Thyroid gland (tissue), 4 donors: Measurements from ENCODE around the gene C11orf58. TPM values are rescaled to one million over a fixed set of nuclear protein-coding genes. Genes with fewer than 3 reads are reported as not detected.

Experiments
- DNase-seq, 2 donors: peaks; one replicate each; pipeline ENCODE4 v3.0.0-alpha.2; 2019
- H3K27ac ChIP-seq, 3 donors: fragments of 200-600 bp; sonication (generic); 1 replicate in 2 of 3; 2 replicates in 1 of 3; pipeline ENCODE4 v1.5.1; 2016 to 2019; ENCODE audit warnings: mild to moderate bottlenecking in 1 of 3, moderate library complexity in 1 of 3
- H3K27me3 ChIP-seq: fragments of 200-600 bp; sonication (generic); one replicate; pipeline ENCODE4 v1.5.1; 2019
- H3K36me3 ChIP-seq, 2 donors: fragments of 200-600 bp; sonication (generic); one replicate each; pipeline ENCODE4 v1.5.1; 2016 to 2019
- H3K4me1 ChIP-seq, 2 donors: fragments of 200-600 bp; sonication (generic); one replicate each; pipeline ENCODE4 v1.5.1; 2017 to 2019
- H3K4me3 ChIP-seq, 3 donors: fragments of 200-600 bp; sonication (generic); replicated peaks in 1 of 3; 1 replicate in 2 of 3; 2 replicates in 1 of 3; pipeline ENCODE4 v1.5.1; 2016; ENCODE audit warnings: mild to moderate bottlenecking in 1 of 3
- H3K9me3 ChIP-seq: fragments of 200-600 bp; sonication (generic); one replicate; pipeline ENCODE4 v1.5.1; 2017
- POLR2A ChIP-seq, 2 donors: fragments of 450-650 bp; IDR thresholded peaks; one replicate each; pipeline ENCODE4 v1.6.1; 2017; ENCODE audit warnings: antibody characterized with exemption in 2 of 2, mild to moderate bottlenecking in 2 of 2, moderate library complexity in 1 of 2
- WGBS, 2 donors: methylation state at CpG; one replicate each; pipeline ENCODE4 v1.1.5; 2017; 5-methylcytosine and 5-hydroxymethylcytosine counted together
- intact Hi-C: fragments of 100-400 bp; cut with DNase I; formaldehyde crosslinking; loops from one replicate; pipeline ENCODE4 v1.15.1; 2023
- total RNA-seq, 4 donors: library from RNA; depleted of rRNA; stranded (reverse); fragments of >200 nt; gene quantifications; one replicate each; pipeline ENCODE4 v1.2.3, GENCODE V29; 2016
- TF ChIP-seq, protein P1 (sequence below), 6 experiments: fragments of 200-600 bp in 3 of 6; fragments of 450-650 bp in 3 of 6; sonication (generic) in 3 of 6; IDR thresholded peaks; one replicate each; pipeline ENCODE4 v1.5.1; 2016 to 2019; ENCODE audit warnings: antibody characterized with exemption in 6 of 6, mild to moderate bottlenecking in 2 of 6, inconsistent platforms in 1 of 6, moderate library complexity in 1 of 6

C11orf58 gene
- total RNA-seq, 4 donors from 2014 or later, result 190 to 280 (median 195) TPM

DNA sequence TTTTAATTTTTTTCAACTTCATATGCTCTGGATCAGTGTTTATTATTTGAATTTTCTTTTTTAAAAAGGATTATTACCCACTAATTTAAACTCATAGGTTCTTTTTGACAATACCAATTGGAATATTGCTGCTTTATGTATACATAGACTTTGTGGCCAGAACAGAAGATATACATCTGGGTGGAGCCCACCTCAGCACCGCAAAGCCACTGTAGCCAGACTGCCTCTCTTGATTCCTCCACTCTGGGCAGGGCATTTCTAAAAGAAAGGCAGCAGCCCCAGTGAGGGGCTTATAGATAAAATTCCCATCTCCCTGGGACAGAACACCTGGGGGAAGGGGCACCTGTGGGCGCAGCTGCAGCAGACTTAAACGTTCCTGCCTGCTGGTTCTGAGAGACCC is 10.6 kb upstream of the C11orf58 start:
- no peaks in the 10 kb centered on the region for H3K36me3 ChIP-seq
- 85 to 90% methylated on average over 1 to 3 of the region's 3 CpGs for WGBS, 2 donors
- intact Hi-C loops, result no loop called here
- H3K27me3 ChIP-seq, result no peaks in the 10 kb centered on the region
- no peaks in the 10 kb centered on the region for H3K9me3 ChIP-seq
- no peak overlapping the region for H3K27ac ChIP-seq
- TF ChIP-seq, protein P1, sequence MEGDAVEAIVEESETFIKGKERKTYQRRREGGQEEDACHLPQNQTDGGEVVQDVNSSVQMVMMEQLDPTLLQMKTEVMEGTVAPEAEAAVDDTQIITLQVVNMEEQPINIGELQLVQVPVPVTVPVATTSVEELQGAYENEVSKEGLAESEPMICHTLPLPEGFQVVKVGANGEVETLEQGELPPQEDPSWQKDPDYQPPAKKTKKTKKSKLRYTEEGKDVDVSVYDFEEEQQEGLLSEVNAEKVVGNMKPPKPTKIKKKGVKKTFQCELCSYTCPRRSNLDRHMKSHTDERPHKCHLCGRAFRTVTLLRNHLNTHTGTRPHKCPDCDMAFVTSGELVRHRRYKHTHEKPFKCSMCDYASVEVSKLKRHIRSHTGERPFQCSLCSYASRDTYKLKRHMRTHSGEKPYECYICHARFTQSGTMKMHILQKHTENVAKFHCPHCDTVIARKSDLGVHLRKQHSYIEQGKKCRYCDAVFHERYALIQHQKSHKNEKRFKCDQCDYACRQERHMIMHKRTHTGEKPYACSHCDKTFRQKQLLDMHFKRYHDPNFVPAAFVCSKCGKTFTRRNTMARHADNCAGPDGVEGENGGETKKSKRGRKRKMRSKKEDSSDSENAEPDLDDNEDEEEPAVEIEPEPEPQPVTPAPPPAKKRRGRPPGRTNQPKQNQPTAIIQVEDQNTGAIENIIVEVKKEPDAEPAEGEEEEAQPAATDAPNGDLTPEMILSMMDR (IDR thresholded peaks at IDR 0.05), result no peak
- no peak for TF ChIP-seq POLR2A (IDR thresholded peaks at IDR 0.05)
- no peaks in the 10 kb centered on the region for H3K4me1 ChIP-seq
- no peak overlapping the region for H3K4me3 ChIP-seq
- DNase-seq, result no peak

DNA sequence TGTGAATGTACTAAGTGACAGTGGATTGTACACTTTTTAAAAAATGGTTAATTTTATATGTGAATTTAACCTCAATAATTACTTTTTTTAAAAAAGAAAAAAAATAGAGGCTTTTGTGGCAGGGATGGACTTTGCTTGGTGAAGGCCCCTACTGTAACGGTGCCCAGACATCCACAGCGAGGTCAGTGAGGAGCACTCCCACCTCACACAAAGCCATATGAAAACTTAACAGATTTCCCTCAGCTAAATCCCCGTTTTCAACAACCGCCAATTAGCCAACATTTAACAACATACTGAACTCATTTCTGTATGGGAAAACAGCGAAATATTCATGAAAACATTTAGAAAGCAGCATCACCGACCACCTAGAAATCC is 642 bp upstream of the C11orf58 start:
- 0% methylated on average over 6 of the region's 6 CpGs for WGBS, 2 donors
- TF ChIP-seq, protein P1 (IDR thresholded peaks at IDR 0.05), result no peak
- no peak for TF ChIP-seq POLR2A (IDR thresholded peaks at IDR 0.05)
- no peak for DNase-seq
- Histone ChIP-seq H3K4me1 (peaks cover 14 to 19% of the 10 kb centered on the region in 2 donors), H3K27me3 (no peaks in the 10 kb centered on the region), H3K4me3 (peak overlapping the region; percentile 2 to 95 (median 47)), H3K9me3 (no peaks in the 10 kb centered on the region), H3K27ac (peak overlapping the region; percentile 75 to 93 (median 92)), H3K36me3 (no peaks in the 10 kb centered on the region)
- intact Hi-C loops, result no loop called here

DNA sequence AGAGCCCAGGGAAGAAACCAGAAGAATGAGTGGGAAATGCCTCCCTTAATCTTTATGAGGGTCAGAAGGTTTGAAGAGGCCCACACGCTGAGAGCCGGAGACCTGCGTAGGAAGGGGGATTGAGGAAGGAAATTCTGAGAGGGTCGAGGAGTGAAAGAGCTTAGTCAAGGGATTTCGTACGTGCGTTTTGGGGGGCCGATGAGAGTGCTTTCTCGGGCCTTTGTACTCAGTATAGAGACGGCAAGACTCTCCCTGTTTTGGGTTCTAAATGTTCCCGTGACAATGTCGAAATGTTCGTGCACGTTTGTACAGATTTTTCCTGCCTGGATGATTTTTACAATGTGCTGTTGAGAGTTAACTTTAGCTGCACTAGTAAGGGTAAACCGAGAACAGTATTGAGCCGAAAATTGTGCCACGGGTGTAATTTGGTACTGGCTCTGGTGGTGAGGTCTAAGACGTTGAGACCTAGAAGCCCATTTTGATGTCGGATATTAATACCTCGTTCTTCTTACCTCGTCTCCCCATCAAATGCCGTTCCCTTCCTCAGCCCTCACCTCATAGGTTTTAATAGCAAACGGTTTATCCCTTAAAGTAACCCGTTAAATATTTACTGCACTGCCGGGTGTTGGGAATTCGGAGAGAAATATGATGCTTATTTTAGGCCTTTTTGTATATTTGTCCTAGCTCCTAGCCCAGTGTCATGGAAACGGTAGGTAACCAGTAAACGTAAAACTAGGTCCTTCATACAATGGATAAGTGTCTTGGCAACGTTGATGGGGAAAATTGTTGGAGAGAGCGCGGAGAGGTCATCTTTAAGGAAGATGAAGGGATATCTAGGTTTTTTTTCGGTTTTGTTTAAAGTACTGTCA is 734 bp downstream of the C11orf58 start:
- TF ChIP-seq, protein P1 (IDR thresholded peaks at IDR 0.05), result peak in 1 of 6 experiments; percentile 15
- TF ChIP-seq POLR2A (IDR thresholded peaks at IDR 0.05), result no peak
- DNase-seq, result no peak
- H3K27ac ChIP-seq, result peak overlapping the region; percentile 75 to 93 (median 92)
- H3K9me3 ChIP-seq, result no peaks in the 10 kb centered on the region
- H3K4me3 ChIP-seq, result peak overlapping the region; percentile 63 to 95 (median 65)
- no peaks in the 10 kb centered on the region for H3K27me3 ChIP-seq
- H3K36me3 ChIP-seq, result no peaks in the 10 kb centered on the region
- peaks cover 21 to 28% of the 10 kb centered on the region in 2 donors for H3K4me1 ChIP-seq
- WGBS, 2 donors, result 3% methylated on average over 32 of the region's 32 CpGs
- intact Hi-C loops, result no loop called here

DNA sequence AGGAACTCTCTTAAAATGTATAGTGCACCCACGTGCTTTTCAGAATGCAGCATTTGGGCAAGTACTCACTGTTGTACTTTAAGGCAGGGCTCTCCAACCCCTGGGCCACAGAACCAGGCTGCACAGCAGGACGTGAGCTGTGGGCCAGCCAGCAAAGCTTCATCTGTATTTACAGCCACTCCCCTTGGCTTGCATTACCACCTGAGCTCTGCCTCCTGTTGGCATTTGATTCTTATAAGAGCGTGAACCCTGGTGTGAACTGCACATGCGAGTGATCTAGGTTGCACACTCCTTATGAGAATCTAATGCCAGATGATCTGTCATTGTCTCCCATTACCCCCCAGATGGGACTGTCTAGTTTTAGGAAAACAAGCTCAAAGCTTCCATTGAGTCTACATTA is 3.0 kb downstream of the C11orf58 start:
- TF ChIP-seq POLR2A (IDR thresholded peaks at IDR 0.05), result no peak
- TF ChIP-seq, protein P1 (IDR thresholded peaks at IDR 0.05), result no peak
- Histone ChIP-seq H3K4me3 (no peak overlapping the region), H3K27ac (no peak overlapping the region), H3K9me3 (no peaks in the 10 kb centered on the region), H3K27me3 (no peaks in the 10 kb centered on the region), H3K36me3 (peaks cover 0 to 11% of the 10 kb centered on the region in 2 donors), H3K4me1 (peaks cover 24 to 35% of the 10 kb centered on the region in 2 donors)
- WGBS, 2 donors, result 81 to 91% methylated on average over 4 of the region's 4 CpGs
- intact Hi-C loops, result no loop called here
- DNase-seq, result no peak

DNA sequence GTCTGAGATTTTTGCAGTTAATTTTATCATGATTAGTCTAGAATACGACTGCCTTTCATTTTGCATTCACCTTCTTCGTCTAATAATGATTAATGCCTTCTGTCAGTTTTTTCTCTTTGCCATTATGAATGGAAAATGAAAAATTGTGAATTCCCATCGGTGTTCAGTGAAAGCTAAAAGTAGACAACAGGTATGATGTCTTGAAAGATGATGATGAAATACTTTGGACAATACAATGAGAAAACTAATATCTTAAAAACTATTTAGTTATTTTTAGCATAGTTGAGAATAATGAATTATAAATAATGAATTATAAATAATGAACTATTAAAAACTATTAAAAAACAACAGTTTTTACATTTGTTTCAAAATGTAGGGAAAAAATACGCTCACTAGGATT is 5.0 kb downstream of the C11orf58 start:
- intact Hi-C loops, result no loop called here
- Histone ChIP-seq H3K27ac (no peak overlapping the region), H3K4me3 (no peak overlapping the region), H3K27me3 (no peaks in the 10 kb centered on the region), H3K36me3 (peaks cover 0 to 26% of the 10 kb centered on the region in 2 donors), H3K9me3 (no peaks in the 10 kb centered on the region), H3K4me1 (peaks cover 20 to 35% of the 10 kb centered on the region in 2 donors)
- TF ChIP-seq, protein P1 (IDR thresholded peaks at IDR 0.05), result no peak
- no peak for DNase-seq
- WGBS, 2 donors, result 90 to 93% methylated on average over 4 of the region's 4 CpGs
